Activated CD8-positive, alpha-beta memory T cell treated with anti-CD3 and anti-CD28 coated beads, Interleukin-2, amount 50 U/mL, for 1 hour (primary cell): Measurements from ENCODE around the gene ASIP.
"Not testable (repeated sequence)": the region's sequence is repeated elsewhere in the genome, so short reads cannot be mapped to it uniquely, and the experiment has no call there.

Experiments used
- DNase-seq: peaks from one replicate; pipeline ENCODE4 v3.0.0-alpha.2; 2020; ENCODE audit errors: extremely low read depth

The ASIP gene

GRCh38 chr20:34242879-34243278 lies 1.7 kb downstream of the ASIP start:
- DNase-seq, result no peak

- no peak for DNase-seq
Observed at GRCh38 chr20:34243377-34243776, 2.2 kb downstream of the ASIP start.

DNA sequence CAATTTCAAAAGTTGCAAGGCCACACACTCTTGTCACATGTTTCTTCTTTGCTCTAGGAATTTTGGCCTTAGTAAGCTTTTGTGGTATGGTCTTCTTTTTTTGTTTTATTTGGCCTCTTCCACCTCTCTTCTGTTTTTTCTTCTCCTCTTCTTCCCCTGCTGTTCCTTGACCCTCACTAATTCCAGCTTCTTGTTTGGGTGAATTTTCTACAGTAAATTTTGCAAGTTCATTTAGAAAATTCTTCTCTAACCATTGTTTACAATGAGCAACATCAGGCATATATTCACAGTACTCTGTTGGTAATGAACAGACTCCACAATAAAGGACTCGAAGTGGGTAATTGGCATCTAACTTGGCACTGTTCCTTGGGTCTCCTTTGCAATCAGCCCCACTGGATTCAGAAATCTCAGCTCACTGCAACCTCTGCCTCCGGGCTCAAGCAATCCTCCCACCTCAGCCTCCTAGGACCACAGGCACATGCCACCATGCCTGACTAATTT lies 5.0 kb downstream of the ASIP start:
- DNase-seq, result no peak

GRCh38 chr20:34249291-34249690 lies 8.1 kb downstream of the ASIP start:
- DNase-seq, result no peak

DNA sequence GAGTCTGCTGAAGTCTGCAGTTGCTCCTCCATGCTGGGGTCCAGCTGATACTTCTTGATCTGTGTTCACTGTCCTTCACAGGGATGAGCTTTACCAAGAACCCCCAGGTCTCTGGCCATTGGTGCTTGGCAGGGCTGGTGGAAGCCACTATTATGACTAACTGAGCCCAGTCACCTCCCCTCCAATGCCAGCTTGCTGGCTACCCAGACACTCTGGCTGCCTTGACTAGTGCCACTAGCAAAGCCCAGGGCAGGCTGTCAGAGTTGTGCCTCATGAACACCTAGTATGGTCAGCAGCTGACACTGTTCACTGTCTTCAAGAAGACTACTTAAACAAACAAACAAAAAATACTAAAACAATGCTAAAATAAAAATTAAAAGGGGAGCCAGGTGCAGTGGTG lies 8.8 kb downstream of the ASIP start:
- no peak for DNase-seq

- DNase-seq, result no peak
Observed at GRCh38 chr20:34251619-34252018, 10.4 kb downstream of the ASIP start.

GRCh38 chr20:34252431-34253086 lies 11.3 kb downstream of the ASIP start:
- DNase-seq, result not testable (repeated sequence)

- DNase-seq, result no peak
Observed at GRCh38 chr20:34254979-34255378, 13.8 kb downstream of the ASIP start.

- DNase-seq, result no peak
Observed at GRCh38 chr20:34256629-34257124, 15.5 kb downstream of the ASIP start.

- DNase-seq, result no peak
Observed at GRCh38 chr20:34260208-34260942, 19.2 kb downstream of the ASIP start.

DNA sequence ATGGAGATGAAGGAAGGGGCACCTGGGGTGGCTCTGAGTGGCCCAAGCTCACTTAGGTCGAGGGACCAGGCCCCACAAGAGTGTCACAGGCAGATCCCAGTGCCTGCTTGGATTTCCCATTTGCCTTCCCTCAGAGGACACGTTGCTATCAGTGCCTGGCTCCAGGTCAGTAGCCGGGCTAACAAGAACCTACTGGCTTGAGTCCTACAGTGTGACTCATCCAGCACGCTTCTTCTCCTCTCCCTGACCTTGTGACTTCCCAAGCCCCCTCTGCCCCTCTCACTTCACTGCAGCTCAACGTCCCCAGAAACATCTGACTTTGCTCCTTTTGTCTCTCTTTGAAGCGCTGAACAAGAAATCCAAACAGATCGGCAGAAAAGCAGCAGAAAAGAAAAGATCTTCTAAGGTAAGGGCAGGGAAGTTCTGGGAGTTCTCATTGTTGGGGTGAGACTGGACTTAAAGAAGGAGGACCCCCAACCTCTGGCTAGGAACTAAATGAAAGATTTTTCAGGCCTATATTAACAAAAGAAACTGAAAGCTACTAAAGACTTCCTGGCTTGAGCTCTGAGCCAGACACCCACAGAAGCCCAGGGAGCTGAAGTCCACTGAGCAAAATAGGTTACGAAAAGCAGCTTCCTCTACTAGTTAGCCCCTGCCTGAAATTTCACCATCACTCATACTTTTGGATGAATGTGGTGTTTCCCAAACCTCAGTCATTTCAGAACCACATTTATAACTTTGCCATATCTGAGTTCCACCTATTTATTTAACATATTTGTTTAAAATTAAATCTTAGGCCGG lies 21.5 kb downstream of the ASIP start:
- DNase-seq, result no peak

DNA sequence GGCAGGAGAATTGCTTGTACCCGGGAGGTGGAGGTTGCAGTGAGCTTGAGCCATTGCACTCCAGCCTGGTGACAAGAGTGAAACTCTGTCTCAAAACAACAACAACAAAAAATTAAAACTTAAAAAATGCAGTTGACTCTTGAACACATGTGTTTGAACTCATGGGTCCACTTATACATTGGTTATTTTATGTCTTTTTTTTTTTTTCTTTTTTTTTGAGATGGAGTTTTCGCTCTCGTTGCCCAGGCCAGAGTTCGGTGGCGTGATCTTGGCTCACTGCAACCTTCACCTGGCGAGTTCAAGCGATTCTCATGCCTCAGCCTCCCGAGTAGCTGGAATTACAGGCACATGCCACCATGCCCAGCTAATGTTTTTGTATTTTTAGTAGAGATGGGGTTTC lies 22.2 kb downstream of the ASIP start:
- DNase-seq, result not testable (repeated sequence)

DNA sequence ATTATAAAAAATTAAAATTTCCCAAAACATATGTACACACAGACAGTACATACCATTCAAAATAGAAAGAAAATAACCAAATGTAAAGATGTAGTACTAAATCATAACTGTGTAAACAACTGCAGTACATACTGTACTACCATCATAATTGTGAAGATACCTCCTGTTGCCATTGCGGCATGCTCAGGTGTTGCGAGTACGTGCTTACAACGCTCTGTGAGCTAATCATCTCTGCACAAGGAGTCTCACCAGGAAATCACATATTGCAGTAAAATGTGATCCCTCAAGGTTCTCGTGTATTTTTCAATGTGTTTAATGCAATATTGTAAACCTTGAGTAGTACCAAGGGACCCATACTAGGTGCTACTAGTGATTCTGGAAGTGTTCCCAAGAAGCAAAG lies 22.9 kb downstream of the ASIP start:
- DNase-seq, result no peak

GRCh38 chr20:34268145-34268544 lies 26.9 kb downstream of the ASIP start:
- no peak for DNase-seq

GRCh38 chr20:34268851-34269636 lies 27.8 kb downstream of the ASIP start:
- no peak for DNase-seq

DNA sequence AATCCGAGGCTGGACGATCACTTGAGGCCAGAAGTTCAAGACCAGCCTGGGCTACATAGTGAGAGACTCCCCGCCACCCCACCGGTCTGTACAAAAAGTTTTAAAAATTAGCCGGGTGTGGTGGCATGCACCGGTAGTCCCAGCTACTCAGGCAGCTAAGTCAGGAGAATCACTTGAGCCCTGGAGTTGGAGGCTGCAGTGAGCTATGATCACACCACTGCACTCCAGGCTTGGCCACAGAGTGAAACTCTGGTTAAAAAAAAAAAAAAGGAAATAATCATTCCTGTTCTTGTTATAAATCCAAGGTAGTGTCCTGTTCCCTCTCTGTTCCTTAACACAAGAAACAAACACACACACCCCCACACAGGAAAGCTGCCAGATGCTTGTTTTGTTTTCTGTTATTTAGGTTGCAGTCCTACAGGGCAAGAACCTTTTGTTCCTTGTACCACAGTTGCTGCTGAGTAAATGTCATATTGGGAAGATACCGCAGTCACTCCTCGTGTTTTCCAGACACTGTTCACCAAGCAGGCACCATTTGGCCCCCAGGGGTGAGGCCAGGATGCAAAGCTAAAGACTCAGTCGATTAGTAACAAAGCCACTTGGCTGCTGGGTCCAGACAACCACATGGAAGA lies 28.9 kb downstream of the ASIP start:
- DNase-seq, result no peak

- no peak for DNase-seq
Observed at GRCh38 chr20:34271956-34272355, 30.7 kb downstream of the ASIP start.

DNA sequence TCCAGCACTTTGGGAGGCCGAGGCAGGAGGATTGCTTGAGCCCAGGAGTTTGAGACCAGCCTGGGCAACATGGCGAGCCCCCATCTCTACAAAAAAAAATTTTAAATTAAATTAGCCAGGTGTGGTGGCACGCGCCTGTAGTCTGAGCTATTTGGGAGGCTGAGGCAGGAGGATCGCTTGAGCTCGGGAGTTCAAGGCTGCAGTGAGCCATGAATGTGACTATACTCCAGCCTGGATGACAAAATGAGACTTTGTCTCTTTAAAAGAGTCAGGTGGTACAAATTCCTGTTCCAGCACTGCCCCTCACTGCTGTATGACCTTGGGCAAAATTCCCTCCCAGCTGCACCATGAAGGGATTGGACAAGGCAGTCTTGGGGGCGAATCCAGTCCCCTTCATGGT lies 33.5 kb downstream of the ASIP start:
- DNase-seq, result no peak

DNA sequence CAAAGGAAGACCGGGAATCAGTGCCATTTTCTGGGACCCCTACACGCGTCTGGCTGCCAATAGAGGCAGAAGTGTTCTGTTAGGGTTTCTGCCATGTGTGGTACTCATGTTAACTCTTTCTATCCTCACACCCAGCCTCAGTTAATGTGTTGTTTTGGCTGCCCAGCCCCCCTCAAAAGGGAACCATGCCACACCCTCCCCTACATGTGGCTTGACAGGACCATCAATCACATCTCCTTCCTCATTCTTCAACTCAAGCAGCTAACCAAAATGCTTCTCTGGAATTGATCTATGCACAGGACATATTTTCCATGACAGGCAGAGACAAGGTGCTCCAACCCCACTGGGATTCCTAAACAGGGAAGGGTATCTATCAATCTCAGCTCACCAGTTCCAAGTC lies 40.0 kb downstream of the ASIP start:
- DNase-seq, result no peak

GRCh38 chr20:34282041-34282440 lies 40.8 kb downstream of the ASIP start:
- no peak for DNase-seq

- DNase-seq, result no peak
Observed at GRCh38 chr20:34283844-34284243, 42.6 kb downstream of the ASIP start.
